DND-41 (cell line): ENCODE data around the gene NCR1.
"Not testable (repeated sequence)": the region's sequence is repeated elsewhere in the genome, so short reads cannot be mapped to it uniquely, and the experiment has no call there.

ENCODE experiments used
- CTCF ChIP-seq: IDR thresholded peaks from 2 replicates; pipeline ENCODE4 v1.5.1; 2012; ENCODE audit warnings: borderline replicate concordance, low read length, moderate library complexity, mild to moderate bottlenecking; ENCODE audit not compliant: poor library complexity, severe bottlenecking; ENCODE audit errors: extremely low read depth
- EZH2 ChIP-seq: IDR thresholded peaks from 3 replicates; pipeline ENCODE4 v1.6.1; 2012; ENCODE audit warnings: borderline replicate concordance, low read depth, mild to moderate bottlenecking, moderate library complexity, low read length, inconsistent platforms; ENCODE audit not compliant: severe bottlenecking

- TF ChIP-seq CTCF, EZH2: not testable (repeated sequence)
Observed at GRCh38 chr19:54863459-54863858, 42.5 kb upstream of the NCR1 start.
